CD14-positive monocyte (primary cell): ENCODE results near the gene OTX1. TPM values are rescaled to one million over a fixed set of nuclear protein-coding genes. Genes with fewer than 3 reads are reported as not detected.

Experiments used
- DNase-seq, 3 donors: peaks; one replicate each; pipeline ENCODE4 v3.0.0-alpha.2; 2011 to 2022
- H2AFZ ChIP-seq: 2 replicates; pipeline ENCODE4 v1.6.0; 2012; ENCODE audit warnings: mild to moderate bottlenecking, low read depth, low read length, inconsistent platforms; ENCODE audit not compliant: insufficient read depth, poor library complexity, severe bottlenecking
- H3K27ac ChIP-seq, 2 donors: 1 replicate in 1 of 2; 2 replicates in 1 of 2; pipeline ENCODE4 v1.5.1; 2012 to 2013; ENCODE audit warnings: low read length in 2 of 2, control low read depth in 1 of 2, inconsistent platforms in 1 of 2, low read depth in 1 of 2, mild to moderate bottlenecking in 1 of 2
- H3K27me3 ChIP-seq, 2 donors: one replicate each; pipeline versions ENCODE4 v1.6.0 to v1.6.1; 2011 to 2013; ENCODE audit warnings: low read length in 2 of 2; ENCODE audit not compliant: control insufficient read depth in 2 of 2, insufficient read depth in 2 of 2
- H3K36me3 ChIP-seq, 2 donors: replicated peaks in 1 of 2; 1 replicate in 1 of 2; 2 replicates in 1 of 2; pipeline versions ENCODE4 v1.5.1 to v1.6.1; 2012 to 2013; ENCODE audit warnings: low read length in 2 of 2, control low read depth in 1 of 2, inconsistent platforms in 1 of 2, mild to moderate bottlenecking in 1 of 2; ENCODE audit not compliant: insufficient read depth in 2 of 2, control insufficient read depth in 1 of 2
- H3K4me1 ChIP-seq, 2 donors: 1 replicate in 1 of 2; 2 replicates in 1 of 2; pipeline versions ENCODE4 v1.5.1 to v1.6.1; 2012 to 2013; ENCODE audit warnings: low read length in 2 of 2, control low read depth in 1 of 2, inconsistent platforms in 1 of 2, mild to moderate bottlenecking in 1 of 2, moderate library complexity in 1 of 2; ENCODE audit not compliant: insufficient read depth in 2 of 2, control insufficient read depth in 1 of 2
- H3K4me2 ChIP-seq: replicated peaks from 2 replicates; pipeline ENCODE3; 2012; ENCODE audit warnings: low read length, moderate library complexity, mild to moderate bottlenecking; ENCODE audit not compliant: poor library complexity, severe bottlenecking; ENCODE audit errors: extremely low read depth
- H3K4me3 ChIP-seq, 3 experiments: fragments of 200-600 bp in 1 of 3; sonication (generic) in 1 of 3; replicated peaks in 1 of 3; 1 replicate in 2 of 3; 2 replicates in 1 of 3; pipeline ENCODE4 v1.5.1; 2011 to 2013; ENCODE audit warnings: low read length in 3 of 3, mild to moderate bottlenecking in 3 of 3, control low read depth in 2 of 3, low read depth in 2 of 3, inconsistent platforms in 1 of 3, moderate library complexity in 1 of 3
- H3K79me2 ChIP-seq: 2 replicates; pipeline ENCODE4 v1.6.0; 2012; ENCODE audit warnings: mild to moderate bottlenecking, control low read depth, inconsistent platforms, low read length, moderate library complexity; ENCODE audit not compliant: insufficient read depth
- H3K9ac ChIP-seq: 2 replicates; pipeline ENCODE4 v1.6.0; 2017; ENCODE audit warnings: low read length, mild to moderate bottlenecking; ENCODE audit not compliant: insufficient read depth, poor library complexity, severe bottlenecking
- H3K9me3 ChIP-seq, 2 donors: replicated peaks in 1 of 2; 1 replicate in 1 of 2; 2 replicates in 1 of 2; pipeline versions ENCODE4 v1.5.1 to v1.6.1; 2012 to 2013; ENCODE audit warnings: low read length in 2 of 2, control low read depth in 1 of 2; ENCODE audit not compliant: control insufficient read depth in 1 of 2, insufficient read depth in 1 of 2
- H4K20me1 ChIP-seq: 2 replicates; pipeline ENCODE4 v1.6.0; 2012; ENCODE audit warnings: mild to moderate bottlenecking, low read length, control low read depth, moderate library complexity; ENCODE audit not compliant: insufficient read depth
- H3K27ac Mint-ChIP-seq, 7 donors: one replicate each; pipeline ENCODE4 v1.8.0; 2020; ENCODE audit warnings: mild to moderate bottlenecking in 7 of 7, mixed read lengths in 7 of 7, moderate library complexity in 6 of 7, inconsistent platforms in 2 of 7
- H3K27me3 Mint-ChIP-seq, 3 donors: one replicate each; pipeline ENCODE4 v1.8.0; 2021 to 2022; ENCODE audit warnings: low read depth in 3 of 3, mild to moderate bottlenecking in 3 of 3, mixed read lengths in 3 of 3, moderate library complexity in 3 of 3, inconsistent platforms in 1 of 3
- H3K36me3 Mint-ChIP-seq, 2 donors: one replicate each; pipeline ENCODE4 v1.8.0; 2020; ENCODE audit warnings: mixed read lengths in 2 of 2, inconsistent platforms in 1 of 2, mild to moderate bottlenecking in 1 of 2
- H3K4me1 Mint-ChIP-seq: one replicate; pipeline ENCODE4 v1.8.0; 2020; ENCODE audit warnings: mild to moderate bottlenecking, mixed read lengths
- H3K4me3 Mint-ChIP-seq, 2 donors: one replicate each; pipeline ENCODE4 v1.8.0; 2020; ENCODE audit warnings: mild to moderate bottlenecking in 2 of 2, mixed read lengths in 2 of 2, moderate library complexity in 1 of 2
- H3K9me3 Mint-ChIP-seq, 7 donors: one replicate each; pipeline ENCODE4 v1.8.0; 2020 to 2022; ENCODE audit warnings: mixed read lengths in 7 of 7, mild to moderate bottlenecking in 6 of 7, moderate library complexity in 6 of 7, inconsistent platforms in 2 of 7
- CTCF ChIP-seq: fragments of 200-600 bp; IDR thresholded peaks from one replicate; pipeline ENCODE4 v1.8.0; 2022; ENCODE audit warnings: antibody characterized with exemption, mild to moderate bottlenecking
- whole genome bisulfite sequencing: methylation state at CpG from one replicate; pipeline ENCODE4 v1.1.5; 2013; ENCODE audit warnings: missing lambda C conversion rate; ENCODE audit not compliant: insufficient coverage; 5-methylcytosine and 5-hydroxymethylcytosine counted together
- intact Hi-C, 2 donors: fragments of 100-400 bp; cut with micrococcal nuclease; formaldehyde crosslinking; loops; one replicate each; pipeline versions ENCODE4 v1.15.0 to v1.15.1; 2023
- polyA plus RNA-seq, 3 donors: library from polyadenylated mRNA; depleted of rRNA in 1 of 3; unstranded in 2 of 3; stranded (reverse) in 1 of 3; fragments of 300-500 nt in 2 of 3; fragments of >200 nt in 1 of 3; fragmentation: Illumina TruSeq in 2 of 3; gene quantifications; 1 replicate in 2 of 3; 2 replicates in 1 of 3; pipeline ENCODE4 v1.2.3, GENCODE V29; 2012 to 2021

OTX1 gene
- polyA plus RNA-seq, 3 donors, result not detected

GRCh38 chr2:63078852-63079606 is 28.4 kb downstream of the OTX1 start:
- no peak for DNase-seq
- no peak overlapping the region for H3K27ac ChIP-seq
- intact Hi-C loops, result no loop called here
- Mint-ChIP-seq H3K27ac (no peak overlapping the region), H3K27me3 (peaks cover 5 to 16% (median 6%) of the 10 kb centered on the region in 3 donors), H3K4me1 (no peaks in the 10 kb centered on the region), H3K4me3 (no peak overlapping the region), H3K36me3 (no peaks in the 10 kb centered on the region), H3K9me3 (peaks cover 0 to 1% (median 0%) of the 10 kb centered on the region in 7 donors)
- TF ChIP-seq CTCF, result peak; percentile 21
- no peak overlapping the region for H3K4me2 ChIP-seq
- H4K20me1 ChIP-seq, result no peaks in the 10 kb centered on the region
- H3K36me3 ChIP-seq, result no peaks in the 10 kb centered on the region
- H2AFZ ChIP-seq, result no peak overlapping the region
- H3K4me1 ChIP-seq, result no peaks in the 10 kb centered on the region
- no peak overlapping the region for H3K4me3 ChIP-seq
- H3K9me3 ChIP-seq, result no peaks in the 10 kb centered on the region
- peaks cover 0 to 6% of the 10 kb centered on the region in 2 donors for H3K27me3 ChIP-seq
- no CpG with 5 or more reads among the region's 4 CpGs for WGBS
- H3K79me2 ChIP-seq, result no peaks in the 10 kb centered on the region
- H3K9ac ChIP-seq, result no peak overlapping the region

DNA sequence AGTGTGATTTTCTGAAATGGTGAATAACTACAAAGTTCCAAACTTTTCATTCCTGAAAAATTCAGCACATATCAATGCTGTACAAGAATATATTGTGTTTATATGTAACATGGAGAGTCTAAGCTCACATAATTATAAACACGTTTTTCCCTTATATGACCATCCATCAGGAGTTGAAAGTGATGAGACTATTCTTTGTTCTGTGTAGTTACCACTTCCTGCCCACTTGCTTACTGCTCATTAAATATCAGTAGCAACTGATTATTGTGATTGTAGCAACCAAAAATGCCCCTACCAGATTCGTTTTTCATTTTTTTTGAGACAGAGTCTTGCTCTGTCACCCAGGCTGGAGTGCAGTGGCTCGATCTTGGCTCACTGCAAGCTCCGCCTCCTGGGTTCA is 30.8 kb downstream of the OTX1 start:
- Histone ChIP-seq H3K4me2 (no peak overlapping the region), H3K9ac (no peak overlapping the region), H3K79me2 (no peaks in the 10 kb centered on the region), H3K9me3 (no peaks in the 10 kb centered on the region), H3K27me3 (peaks cover 2 to 6% of the 10 kb centered on the region in 2 donors), H3K4me3 (no peak overlapping the region), H3K36me3 (no peaks in the 10 kb centered on the region), H3K27ac (no peak overlapping the region), H2AFZ (no peak overlapping the region), H4K20me1 (no peaks in the 10 kb centered on the region), H3K4me1 (no peaks in the 10 kb centered on the region)
- Mint-ChIP-seq H3K9me3 (peaks cover 0 to 4% (median 0%) of the 10 kb centered on the region in 7 donors), H3K4me1 (no peaks in the 10 kb centered on the region), H3K36me3 (no peaks in the 10 kb centered on the region), H3K4me3 (no peak overlapping the region), H3K27me3 (peaks cover 0 to 20% (median 3%) of the 10 kb centered on the region in 3 donors), H3K27ac (no peak overlapping the region)
- intact Hi-C loops, result no loop called here
- no CpG with 5 or more reads among the region's 4 CpGs for WGBS
- DNase-seq, result no peak
- TF ChIP-seq CTCF, result no peak
